WTC11 (cell line): ENCODE measurements around the gene IGFALS.

Experiments used
- CREB1 ChIP-seq: sonication (generic); formaldehyde crosslinking; IDR thresholded peaks from 2 replicates; pipeline ENCODE4 v1.8.0; 2023; ENCODE audit warnings: mild to moderate bottlenecking, missing genetic modification reagents
- CTCF ChIP-seq: fragments of 200-600 bp; IDR thresholded peaks from 2 replicates; pipeline ENCODE4 v1.8.0; 2022; ENCODE audit warnings: antibody characterized with exemption
- E2F1 ChIP-seq: sonication (generic); formaldehyde crosslinking; IDR thresholded peaks from 2 replicates; pipeline ENCODE4 v1.8.0; 2022; ENCODE audit warnings: mild to moderate bottlenecking, missing genetic modification reagents
- ESRRA ChIP-seq: sonication (generic); formaldehyde crosslinking; IDR thresholded peaks from 2 replicates; pipeline ENCODE4 v1.8.1; 2022; ENCODE audit warnings: mild to moderate bottlenecking, missing genetic modification reagents, borderline replicate concordance
- FOXJ3 ChIP-seq: sonication (generic); formaldehyde crosslinking; IDR thresholded peaks from 2 replicates; pipeline ENCODE4 v1.9.0; 2021; ENCODE audit warnings: missing genetic modification reagents, mild to moderate bottlenecking, borderline replicate concordance
- MAX ChIP-seq: sonication (generic); formaldehyde crosslinking; IDR thresholded peaks from 2 replicates; pipeline ENCODE4 v1.8.0; 2022; ENCODE audit warnings: mild to moderate bottlenecking, missing genetic modification reagents
- TCF7 ChIP-seq: sonication (generic); formaldehyde crosslinking; IDR thresholded peaks from 2 replicates; pipeline ENCODE4 v1.8.0; 2022; ENCODE audit warnings: mild to moderate bottlenecking, low read depth, missing genetic modification reagents, moderate library complexity
- USF1 ChIP-seq: sonication (generic); formaldehyde crosslinking; IDR thresholded peaks from 2 replicates; pipeline ENCODE4 v1.8.0; 2022; ENCODE audit warnings: mild to moderate bottlenecking, missing genetic modification reagents
- ZNF512 ChIP-seq: sonication (generic); formaldehyde crosslinking; IDR thresholded peaks from 2 replicates; pipeline ENCODE4 v1.8.1; 2022; ENCODE audit warnings: missing genetic modification reagents, borderline replicate concordance

- TF ChIP-seq TCF7 (CRISPR knock-in tag) (no peak), CTCF (no peak), CREB1 (CRISPR knock-in tag) (no peak), USF1 (CRISPR knock-in tag) (no peak), MAX (CRISPR knock-in tag) (no peak), ZNF512 (no peak), E2F1 (no peak), ESRRA (CRISPR knock-in tag) (no peak), FOXJ3 (CRISPR knock-in tag) (no peak)
Measured at GRCh38 chr16:1792836-1793577, 498 bp downstream of the IGFALS start.
